Panc1 (cell line): ENCODE measurements around the gene PPP2R1A. TPM values are rescaled to one million over a fixed set of nuclear protein-coding genes. Genes with fewer than 3 reads are reported as not detected.

Experiments used
- ATAC-seq: fragments of 200-7000 bp; cut with Tn5 transposase; 2 replicates; pipeline ENCODE4 v1.9.1; 2020; ENCODE audit warnings: mild to moderate bottlenecking, moderate library complexity
- BruUV-seq: library from RNA; stranded (reverse); fragments of 400-500 nt; replicated peaks from 2 replicates; lab custom pipeline; 2021; lab: Mats Ljungman, UMichigan
- CTCF ChIA-PET: fragments of 300-600 bp; sonication (Branson Sonifier 250); formaldehyde crosslinking; loops from one replicate; lab custom pipeline; 2022; ENCODE audit warnings: antibody characterized with exemption; lab: Charles Lee
- POLR2A ChIA-PET: fragments of 300-600 bp; sonication (Branson Sonifier 250); formaldehyde crosslinking; loops from one replicate; lab custom pipeline; 2022; ENCODE audit warnings: antibody characterized with exemption; lab: Charles Lee
- DNase-seq: peaks from one replicate; pipeline ENCODE4 v3.0.0-alpha.2; 2010; ENCODE audit warnings: low read depth, low spot score
- H3K27ac ChIP-seq: 2 replicates; pipeline ENCODE4 v1.5.1; 2011; ENCODE audit warnings: mild to moderate bottlenecking, low read length, inconsistent platforms
- H3K27me3 ChIP-seq: fragments of 200-500 bp; sonication (Bioruptor generic); 2 replicates; pipeline ENCODE4 v1.6.0; 2014; ENCODE audit warnings: low read length, inconsistent platforms; ENCODE audit not compliant: control insufficient read depth, insufficient read depth
- H3K36me3 ChIP-seq: fragments of 200-500 bp; sonication (Bioruptor generic); 2 replicates; pipeline ENCODE4 v1.5.1; 2014; ENCODE audit warnings: inconsistent platforms, mild to moderate bottlenecking, low read length, moderate library complexity; ENCODE audit not compliant: control insufficient read depth, insufficient read depth
- H3K4me1 ChIP-seq: 2 replicates; pipeline ENCODE4 v1.5.1; 2011; ENCODE audit warnings: inconsistent platforms, mild to moderate bottlenecking, low read length, moderate library complexity; ENCODE audit not compliant: control insufficient read depth, insufficient read depth
- H3K4me3 ChIP-seq, 2 experiments: 2 replicates each; pipeline ENCODE4 v1.5.1; 2011 to 2012; ENCODE audit warnings: low read depth in 2 of 2, low read length in 2 of 2, mild to moderate bottlenecking in 2 of 2, inconsistent platforms in 1 of 2, moderate library complexity in 1 of 2
- H3K9me3 ChIP-seq: fragments of 200-500 bp; sonication (Bioruptor generic); 2 replicates; pipeline ENCODE4 v1.5.1; 2014; ENCODE audit warnings: low read depth, mild to moderate bottlenecking, inconsistent platforms, low read length, moderate library complexity; ENCODE audit not compliant: control insufficient read depth, insufficient read depth
- POLR2AphosphoS5 ChIP-seq: IDR thresholded peaks from 2 replicates; pipeline ENCODE4 v1.6.1; 2012; ENCODE audit warnings: mild to moderate bottlenecking, low read depth, low read length, moderate library complexity
- SIN3A ChIP-seq: IDR thresholded peaks from 2 replicates; pipeline ENCODE4 v1.6.1; 2012; ENCODE audit warnings: low read depth, mild to moderate bottlenecking, low read length, moderate library complexity, borderline replicate concordance; ENCODE audit not compliant: insufficient read depth
- TCF7L2 ChIP-seq: IDR thresholded peaks from 2 replicates; pipeline ENCODE4 v1.6.1; 2011; ENCODE audit warnings: mild to moderate bottlenecking, low read depth, low read length, inconsistent platforms
- in situ Hi-C: cut with HindIII; loops from 2 replicates; pipeline ENCODE4 v1.10.0; 2016; ENCODE audit warnings: low sequenced_read_pairs, low pct_unique_long_range_greater_than_20kb
- intact Hi-C: fragments of 100-400 bp; cut with micrococcal nuclease; formaldehyde crosslinking; loops from one replicate; pipeline ENCODE4 v1.10.0; 2022; ENCODE audit not compliant: unreplicated experiment
- total RNA-seq: library from RNA; stranded (reverse); gene quantifications from one replicate; pipeline ENCODE4 v1.2.1, GENCODE V29; 2021; ENCODE audit not compliant: unreplicated experiment
- TF ChIP-seq, protein P1 (sequence below): fragments of 450-650 bp; IDR thresholded peaks from 2 replicates; pipeline ENCODE4 v1.5.1; 2017; ENCODE audit warnings: mild to moderate bottlenecking
- TF ChIP-seq, protein P2 (sequence below), 2 experiments: IDR thresholded peaks; 2 replicates each; pipeline ENCODE4 v1.6.1; 2011 to 2012; ENCODE audit warnings: low read depth in 2 of 2, control low read depth in 1 of 2, low read length in 1 of 2, mild to moderate bottlenecking in 1 of 2, moderate library complexity in 1 of 2; ENCODE audit not compliant: insufficient read depth in 1 of 2

PPP2R1A gene
- total RNA-seq, 1 experiment from 2014 or later, result 146 TPM

DNA sequence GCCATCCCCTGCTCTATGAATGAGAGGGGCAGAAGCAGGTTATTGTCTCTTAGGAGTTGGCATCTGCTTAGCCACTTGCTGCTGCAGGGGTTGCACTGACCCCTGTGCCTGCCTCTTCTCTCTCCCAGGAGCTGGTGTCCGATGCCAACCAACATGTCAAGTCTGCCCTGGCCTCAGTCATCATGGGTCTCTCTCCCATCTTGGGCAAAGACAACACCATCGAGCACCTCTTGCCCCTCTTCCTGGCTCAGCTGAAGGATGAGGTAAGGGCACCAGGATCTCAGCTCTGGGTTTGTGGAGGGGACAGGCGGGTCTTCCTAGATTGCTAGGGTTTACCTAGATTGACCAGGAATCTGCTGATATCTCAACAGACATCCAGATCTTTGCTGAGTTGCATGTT is 26.5 kb downstream of the PPP2R1A start:
- ATAC-seq (no peak), DNase-seq (no peak)
- Histone ChIP-seq H3K36me3 (peaks cover 16% of the 10 kb centered on the region), H3K27me3 (no peaks in the 10 kb centered on the region), H3K27ac (no peak overlapping the region), H3K4me3 (no peak overlapping the region), H3K4me1 (no peaks in the 10 kb centered on the region), H3K9me3 (no peaks in the 10 kb centered on the region)
- CTCF ChIA-PET, result no interaction called here
- POLR2A ChIA-PET, result no interaction called here
- in situ Hi-C loops, result no loop called here
- TF ChIP-seq, protein P1, sequence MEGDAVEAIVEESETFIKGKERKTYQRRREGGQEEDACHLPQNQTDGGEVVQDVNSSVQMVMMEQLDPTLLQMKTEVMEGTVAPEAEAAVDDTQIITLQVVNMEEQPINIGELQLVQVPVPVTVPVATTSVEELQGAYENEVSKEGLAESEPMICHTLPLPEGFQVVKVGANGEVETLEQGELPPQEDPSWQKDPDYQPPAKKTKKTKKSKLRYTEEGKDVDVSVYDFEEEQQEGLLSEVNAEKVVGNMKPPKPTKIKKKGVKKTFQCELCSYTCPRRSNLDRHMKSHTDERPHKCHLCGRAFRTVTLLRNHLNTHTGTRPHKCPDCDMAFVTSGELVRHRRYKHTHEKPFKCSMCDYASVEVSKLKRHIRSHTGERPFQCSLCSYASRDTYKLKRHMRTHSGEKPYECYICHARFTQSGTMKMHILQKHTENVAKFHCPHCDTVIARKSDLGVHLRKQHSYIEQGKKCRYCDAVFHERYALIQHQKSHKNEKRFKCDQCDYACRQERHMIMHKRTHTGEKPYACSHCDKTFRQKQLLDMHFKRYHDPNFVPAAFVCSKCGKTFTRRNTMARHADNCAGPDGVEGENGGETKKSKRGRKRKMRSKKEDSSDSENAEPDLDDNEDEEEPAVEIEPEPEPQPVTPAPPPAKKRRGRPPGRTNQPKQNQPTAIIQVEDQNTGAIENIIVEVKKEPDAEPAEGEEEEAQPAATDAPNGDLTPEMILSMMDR, result no peak
- TF ChIP-seq, protein P2, sequence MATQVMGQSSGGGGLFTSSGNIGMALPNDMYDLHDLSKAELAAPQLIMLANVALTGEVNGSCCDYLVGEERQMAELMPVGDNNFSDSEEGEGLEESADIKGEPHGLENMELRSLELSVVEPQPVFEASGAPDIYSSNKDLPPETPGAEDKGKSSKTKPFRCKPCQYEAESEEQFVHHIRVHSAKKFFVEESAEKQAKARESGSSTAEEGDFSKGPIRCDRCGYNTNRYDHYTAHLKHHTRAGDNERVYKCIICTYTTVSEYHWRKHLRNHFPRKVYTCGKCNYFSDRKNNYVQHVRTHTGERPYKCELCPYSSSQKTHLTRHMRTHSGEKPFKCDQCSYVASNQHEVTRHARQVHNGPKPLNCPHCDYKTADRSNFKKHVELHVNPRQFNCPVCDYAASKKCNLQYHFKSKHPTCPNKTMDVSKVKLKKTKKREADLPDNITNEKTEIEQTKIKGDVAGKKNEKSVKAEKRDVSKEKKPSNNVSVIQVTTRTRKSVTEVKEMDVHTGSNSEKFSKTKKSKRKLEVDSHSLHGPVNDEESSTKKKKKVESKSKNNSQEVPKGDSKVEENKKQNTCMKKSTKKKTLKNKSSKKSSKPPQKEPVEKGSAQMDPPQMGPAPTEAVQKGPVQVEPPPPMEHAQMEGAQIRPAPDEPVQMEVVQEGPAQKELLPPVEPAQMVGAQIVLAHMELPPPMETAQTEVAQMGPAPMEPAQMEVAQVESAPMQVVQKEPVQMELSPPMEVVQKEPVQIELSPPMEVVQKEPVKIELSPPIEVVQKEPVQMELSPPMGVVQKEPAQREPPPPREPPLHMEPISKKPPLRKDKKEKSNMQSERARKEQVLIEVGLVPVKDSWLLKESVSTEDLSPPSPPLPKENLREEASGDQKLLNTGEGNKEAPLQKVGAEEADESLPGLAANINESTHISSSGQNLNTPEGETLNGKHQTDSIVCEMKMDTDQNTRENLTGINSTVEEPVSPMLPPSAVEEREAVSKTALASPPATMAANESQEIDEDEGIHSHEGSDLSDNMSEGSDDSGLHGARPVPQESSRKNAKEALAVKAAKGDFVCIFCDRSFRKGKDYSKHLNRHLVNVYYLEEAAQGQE (IDR thresholded peaks at IDR 0.05; ENCODE audit: insufficient read depth in 1 of 2, low read depth in 2 of 2, low read length in 1 of 2), result no peak
- no peak for TF ChIP-seq SIN3A
- TF ChIP-seq POLR2AphosphoS5, result no peak
- TF ChIP-seq TCF7L2, result no peak
- no TSS peak for BruUV-seq
- intact Hi-C loops, result no loop called here

DNA sequence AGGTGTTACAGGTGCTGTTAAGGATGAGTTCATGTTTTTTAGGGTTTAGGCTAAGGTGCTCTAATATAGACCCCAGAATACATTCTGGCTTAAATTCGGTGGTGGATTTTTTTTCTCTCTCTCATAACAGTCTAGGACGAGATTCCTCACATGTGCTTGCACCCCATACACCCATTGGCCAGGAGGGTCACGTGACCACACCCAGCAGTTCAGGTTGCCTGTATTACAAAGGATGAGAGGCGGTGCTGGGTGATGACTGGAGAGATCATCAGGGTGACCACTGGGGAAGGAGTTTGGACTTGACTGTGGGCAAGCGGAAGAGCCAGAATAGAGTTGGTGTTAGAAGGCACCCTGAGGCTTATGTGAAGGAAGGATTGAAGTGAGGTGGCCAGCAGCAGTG is 27.7 kb downstream of the PPP2R1A start:
- Histone ChIP-seq H3K36me3 (peaks cover 18% of the 10 kb centered on the region), H3K4me1 (no peaks in the 10 kb centered on the region), H3K4me3 (no peak overlapping the region), H3K27me3 (no peaks in the 10 kb centered on the region), H3K9me3 (no peaks in the 10 kb centered on the region), H3K27ac (no peak overlapping the region)
- in situ Hi-C loops, result no loop called here
- intact Hi-C loops, result no loop called here
- no TSS peak for BruUV-seq
- no peak for TF ChIP-seq TCF7L2
- TF ChIP-seq, protein P2 (IDR thresholded peaks at IDR 0.05; ENCODE audit: insufficient read depth in 1 of 2, low read depth in 2 of 2, low read length in 1 of 2), result no peak
- TF ChIP-seq, protein P1, result no peak
- TF ChIP-seq SIN3A, result no peak
- no peak for TF ChIP-seq POLR2AphosphoS5
- ChIA-PET CTCF (no interaction called here), POLR2A (no interaction called here)
- ATAC-seq (no peak), DNase-seq (no peak)
